ENCODE measurements around the gene FOXQ1. TPM values are rescaled to one million over a fixed set of nuclear protein-coding genes. Genes with fewer than 3 reads are reported as not detected.

The FOXQ1 gene
- total and polyA plus RNA-seq, 2 of the 13 experiments (the other 11 are each of a cell fraction or from before 2014, with no cell fraction given): 35.2 to 39.8 TPM

- peak; percentile 80; the same call in 1 of the 2 replicates for TF ChIP-seq ZHX2 (IDR thresholded peaks at IDR 0.05; ENCODE audit: low read depth)
- TF ChIP-seq ZHX2 (CRISPR knock-in tag; IDR thresholded peaks at IDR 0.05; ENCODE audit: borderline replicate concordance): peak; percentile 91
- peak; percentile 96; the same call in 1 of the 2 replicates for TF ChIP-seq ZNF607 (CRISPR knock-in tag; IDR thresholded peaks at IDR 0.05; ENCODE audit: borderline replicate concordance)
- no peak for TF ChIP-seq SMARCC2 (IDR thresholded peaks at IDR 0.05)
- TF ChIP-seq RBM22 (optimal IDR thresholded peaks at IDR 0.05; ENCODE audit: low read length): peak; percentile 29
- TF ChIP-seq ELF3 (CRISPR knock-in tag; IDR thresholded peaks at IDR 0.05): peak; percentile 89
- peak; percentile 85; the same call in 1 of the 2 replicates for TF ChIP-seq PBX3 (CRISPR knock-in tag; IDR thresholded peaks at IDR 0.05; ENCODE audit: borderline replicate concordance)
- peak; percentile 69; the same call in 1 of the 2 replicates for TF ChIP-seq HMG20B (CRISPR knock-in tag; conservative IDR thresholded peaks at IDR 0.05)
- peak; percentile 73 for TF ChIP-seq ZBTB7A (CRISPR knock-in tag; IDR thresholded peaks at IDR 0.05)
- peak; percentile 88 for TF ChIP-seq HDAC2 (CRISPR knock-in tag; IDR thresholded peaks at IDR 0.05)
- TF ChIP-seq HOXA9 (CRISPR knock-in tag; IDR thresholded peaks at IDR 0.05; ENCODE audit: borderline replicate concordance): peak; percentile 87; the same call in 1 of the 2 replicates
- TF ChIP-seq SALL2 (CRISPR knock-in tag; IDR thresholded peaks at IDR 0.05): peak; percentile 99
- TF ChIP-seq RAD51 (IDR thresholded peaks at IDR 0.05; ENCODE audit: borderline replicate concordance): no peak
- peak; percentile 100 for TF ChIP-seq DR1 (CRISPR knock-in tag; IDR thresholded peaks at IDR 0.05)
- 0 out of 2 replicates have a peak, but pooled peaks have one; percentile 37 for TF ChIP-seq RFX5 (IDR thresholded peaks at IDR 0.05; ENCODE audit: low read depth, low read length)
- peak; percentile 3; the same call in 1 of the 2 replicates for TF ChIP-seq ZBTB42 (CRISPR knock-in tag; IDR thresholded peaks at IDR 0.05)
- no peak for TF ChIP-seq ATAD3A (CRISPR knock-in tag; IDR thresholded peaks at IDR 0.05)
- TF ChIP-seq PAF1 (CRISPR knock-in tag; IDR thresholded peaks at IDR 0.05): no peak
- no peak for TF ChIP-seq MATR3 (CRISPR knock-in tag; IDR thresholded peaks at IDR 0.05)
- TF ChIP-seq SRF (IDR thresholded peaks at IDR 0.05; ENCODE audit: low read depth, low read length): no peak
- TF ChIP-seq GMEB2 (CRISPR knock-in tag; IDR thresholded peaks at IDR 0.05; ENCODE audit: low read depth): peak; percentile 41; the same call in 1 of the 2 replicates
- peak; percentile 25; the same call in 1 of the 2 replicates for TF ChIP-seq KLF15 (CRISPR knock-in tag; IDR thresholded peaks at IDR 0.05; ENCODE audit: borderline replicate concordance)
Measured at GRCh38 chr6:1311400-1312202, at the start of gene FOXQ1 (continued).
